H9 (cell line): ENCODE measurements around the gene SPPL3. TPM values are rescaled to one million over a fixed set of nuclear protein-coding genes. Genes with fewer than 3 reads are reported as not detected.

Source experiments
- DNase-seq: peaks from one replicate; pipeline ENCODE4 v3.0.0-alpha.2; 2017
- H2AFZ ChIP-seq: one replicate; pipeline ENCODE4 v1.6.1; 2013; ENCODE audit warnings: mild to moderate bottlenecking, low read length, control low read depth, moderate library complexity
- H2AK5ac ChIP-seq: 2 replicates; pipeline ENCODE4 v1.6.1; 2013; ENCODE audit warnings: low read length, control low read depth, mixed read lengths; ENCODE audit not compliant: insufficient read length
- H2BK120ac ChIP-seq: one replicate; pipeline ENCODE4 v1.6.1; 2013; ENCODE audit warnings: low read depth, mild to moderate bottlenecking, low read length, control low read depth, inconsistent platforms; ENCODE audit not compliant: poor library complexity, severe bottlenecking
- H2BK12ac ChIP-seq: 2 replicates; pipeline ENCODE4 v1.6.1; 2013; ENCODE audit warnings: low read length, control low read depth, mixed read lengths, low read depth; ENCODE audit not compliant: insufficient read length
- H2BK15ac ChIP-seq: 2 replicates; pipeline ENCODE4 v1.6.1; 2013; ENCODE audit warnings: low read depth, low read length, control low read depth
- H2BK20ac ChIP-seq: one replicate; pipeline ENCODE4 v1.6.1; 2013; ENCODE audit warnings: low read depth, mild to moderate bottlenecking, low read length, control low read depth, inconsistent platforms; ENCODE audit not compliant: poor library complexity, severe bottlenecking
- H2BK5ac ChIP-seq: 2 replicates; pipeline ENCODE4 v1.6.1; 2013; ENCODE audit warnings: low read length, control low read depth, mixed read lengths; ENCODE audit not compliant: insufficient read length
- H3K14ac ChIP-seq: 2 replicates; pipeline ENCODE4 v1.6.1; 2013; ENCODE audit warnings: low read length, control low read depth; ENCODE audit not compliant: insufficient read depth
- H3K18ac ChIP-seq: 2 replicates; pipeline ENCODE4 v1.6.1; 2013; ENCODE audit warnings: low read depth, mild to moderate bottlenecking, mixed read lengths, low read length, control low read depth; ENCODE audit not compliant: insufficient read length
- H3K23ac ChIP-seq: 2 replicates; pipeline ENCODE4 v1.6.1; 2013; ENCODE audit warnings: low read length, control low read depth, mixed read lengths, low read depth; ENCODE audit not compliant: insufficient read length
- H3K23me2 ChIP-seq: 2 replicates; pipeline ENCODE4 v1.6.1; 2013; ENCODE audit warnings: low read depth, mild to moderate bottlenecking, mixed read lengths, low read length, control low read depth; ENCODE audit not compliant: insufficient read length, poor library complexity, severe bottlenecking
- H3K27ac ChIP-seq: 2 replicates; pipeline ENCODE4 v1.5.1; 2013; ENCODE audit warnings: low read length, control low read depth, mixed read lengths, low read depth; ENCODE audit not compliant: insufficient read length
- H3K27me3 ChIP-seq: 2 replicates; pipeline ENCODE4 v1.6.1; 2013; ENCODE audit warnings: low read length, control low read depth, inconsistent platforms; ENCODE audit not compliant: insufficient read depth
- H3K4ac ChIP-seq: 2 replicates; pipeline ENCODE4 v1.6.1; 2013; ENCODE audit warnings: low read depth, mild to moderate bottlenecking, control low read depth, inconsistent platforms, low read length, moderate library complexity
- H3K4me1 ChIP-seq: 2 replicates; pipeline ENCODE4 v1.6.1; 2013; ENCODE audit warnings: low read length, control low read depth, inconsistent platforms; ENCODE audit not compliant: insufficient read depth
- H3K4me2 ChIP-seq: 2 replicates; pipeline ENCODE4 v1.6.1; 2013; ENCODE audit warnings: low read length, control low read depth, mixed read lengths; ENCODE audit not compliant: insufficient read length, insufficient read depth
- H3K56ac ChIP-seq: 2 replicates; pipeline ENCODE4 v1.6.1; 2013; ENCODE audit warnings: low read depth, mild to moderate bottlenecking, mixed read lengths, low read length, control low read depth; ENCODE audit not compliant: insufficient read length
- H3K79me1 ChIP-seq: 2 replicates; pipeline ENCODE4 v1.6.1; 2013; ENCODE audit warnings: low read depth, mild to moderate bottlenecking, moderate library complexity, low read length, control low read depth, inconsistent platforms; ENCODE audit not compliant: insufficient read depth, poor library complexity, severe bottlenecking
- H3K79me2 ChIP-seq: 2 replicates; pipeline ENCODE4 v1.6.1; 2013; ENCODE audit warnings: low read length, control low read depth, inconsistent platforms; ENCODE audit not compliant: insufficient read depth
- H3K9ac ChIP-seq: 2 replicates; pipeline ENCODE4 v1.6.1; 2013; ENCODE audit warnings: low read length, control low read depth, mixed read lengths; ENCODE audit not compliant: insufficient read length; ENCODE audit errors: extremely low read depth
- H3K9me3 ChIP-seq: one replicate; pipeline ENCODE4 v1.6.1; 2013; ENCODE audit warnings: low read depth, low read length, inconsistent platforms; ENCODE audit not compliant: control insufficient read depth
- H3T11ph ChIP-seq: one replicate; pipeline ENCODE4 v1.6.1; 2013; ENCODE audit warnings: mild to moderate bottlenecking, low read length, control low read depth, inconsistent platforms
- H4K20me1 ChIP-seq: one replicate; pipeline ENCODE4 v1.6.1; 2013; ENCODE audit not compliant: control insufficient read depth, insufficient read length, insufficient read depth
- H4K5ac ChIP-seq: 2 replicates; pipeline ENCODE4 v1.6.1; 2013; ENCODE audit warnings: low read depth, mild to moderate bottlenecking, mixed read lengths, low read length, control low read depth; ENCODE audit not compliant: insufficient read length
- H4K8ac ChIP-seq: replicated peaks from 2 replicates; pipeline ENCODE4 v1.6.1; 2013; ENCODE audit warnings: low read length, control low read depth, mixed read lengths, low read depth; ENCODE audit not compliant: insufficient read length
- H4K91ac ChIP-seq: 2 replicates; pipeline ENCODE4 v1.6.1; 2013; ENCODE audit warnings: low read depth, mild to moderate bottlenecking, moderate library complexity, mixed read lengths, low read length, control low read depth; ENCODE audit not compliant: insufficient read length
- H3K27ac Mint-ChIP-seq, 3 experiments: 2 replicates in 2 of 3; 3 replicates in 1 of 3; pipeline ENCODE4 v1.8.0; 2020 to 2021; ENCODE audit warnings: mixed read lengths in 3 of 3, mild to moderate bottlenecking in 1 of 3, moderate library complexity in 1 of 3
- H3K27me3 Mint-ChIP-seq: 2 replicates; pipeline ENCODE4 v1.8.0; 2021; ENCODE audit warnings: low read depth, mild to moderate bottlenecking, moderate library complexity, mixed read lengths
- H3K36me3 Mint-ChIP-seq, 3 experiments: 2 replicates in 2 of 3; 3 replicates in 1 of 3; pipeline ENCODE4 v1.8.0; 2020 to 2021; ENCODE audit warnings: low read depth in 3 of 3, mixed read lengths in 3 of 3; ENCODE audit not compliant: insufficient read depth in 1 of 3
- H3K4me1 Mint-ChIP-seq, 2 experiments: 2 replicates each; pipeline ENCODE4 v1.8.0; 2020; ENCODE audit warnings: mixed read lengths in 2 of 2
- H3K4me3 Mint-ChIP-seq, 2 experiments: 2 replicates in 1 of 2; 3 replicates in 1 of 2; pipeline ENCODE4 v1.8.0; 2020 to 2021; ENCODE audit warnings: mild to moderate bottlenecking in 2 of 2, mixed read lengths in 2 of 2, moderate library complexity in 1 of 2
- H3K9me3 Mint-ChIP-seq, 2 experiments: 2 replicates in 1 of 2; 3 replicates in 1 of 2; pipeline ENCODE4 v1.8.0; 2020; ENCODE audit warnings: mild to moderate bottlenecking in 2 of 2, mixed read lengths in 2 of 2, moderate library complexity in 1 of 2
- CTCF ChIP-seq: fragments of 200-600 bp; sonication (generic); conservative IDR thresholded peaks from 3 replicates; pipeline ENCODE4 v1.8.0; 2021; ENCODE audit warnings: antibody characterized with exemption, mild to moderate bottlenecking
- WGBS: extraction: QIAGEN DNeasy Blood & Tissue Kit; methylation state at CpG from one replicate; pipeline ENCODE4 v1.1.7; 2013; ENCODE audit warnings: missing lambda C conversion rate, low lambda C conversion rate, mixed read lengths; ENCODE audit not compliant: insufficient read length; ENCODE audit errors: extremely low coverage; 5-methylcytosine and 5-hydroxymethylcytosine counted together
- total RNA-seq: library from RNA; stranded (reverse); gene quantifications from 2 replicates; pipeline ENCODE4 v1.2.1, GENCODE V29; 2021

SPPL3 gene
- total RNA-seq, 1 experiment from 2014 or later = 46.3 TPM

DNA sequence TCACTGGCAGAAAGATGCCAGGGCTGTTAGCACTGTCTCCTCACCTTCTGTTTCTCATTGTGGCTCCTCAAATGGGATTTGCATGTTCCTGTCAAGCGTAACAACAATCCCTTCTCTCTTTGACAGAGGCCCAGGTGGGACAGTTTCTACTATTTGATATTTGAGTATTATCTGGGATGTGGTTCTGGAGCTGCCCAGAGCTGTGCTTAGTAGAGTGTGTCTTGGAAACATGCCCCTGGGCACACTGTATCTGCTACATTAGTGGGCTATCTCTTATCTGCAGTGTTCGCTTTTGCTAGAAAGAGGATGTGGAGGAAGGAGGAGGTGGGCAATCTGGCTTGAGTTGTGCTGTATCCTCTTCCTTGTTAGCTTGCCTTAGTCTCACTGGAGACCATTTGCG is 182.3 kb downstream of the SPPL3 start:
- Histone ChIP-seq H3K79me2 (0 out of 2 replicates have a peak, but pooled peaks cover 2% of the 10 kb centered on the region), H3K79me1 (no peaks in the 10 kb centered on the region), H3K9ac (no peak overlapping the region), H2BK5ac (no peak overlapping the region), H2BK20ac (no peak overlapping the region), H2BK120ac (no peak overlapping the region), H4K20me1 (no peaks in the 10 kb centered on the region), H4K8ac (no peak overlapping the region), H3K14ac (no peak overlapping the region), H2AFZ (no peak overlapping the region), H3K23me2 (peaks cover 5% of the 10 kb centered on the region), H3K56ac (no peak overlapping the region), H2BK12ac (no peak overlapping the region), H3K4me2 (no peak overlapping the region), H3K4ac (no peak overlapping the region), H2BK15ac (no peak overlapping the region), H3K4me1 (no peaks in the 10 kb centered on the region), H3T11ph (no peak overlapping the region), H3K23ac (no peak overlapping the region), H4K5ac (no peak overlapping the region), H3K27ac (no peak overlapping the region), H3K27me3 (no peaks in the 10 kb centered on the region), H2AK5ac (no peak overlapping the region), H4K91ac (no peak overlapping the region), H3K18ac (no peak overlapping the region), H3K9me3 (no peaks in the 10 kb centered on the region)
- Mint-ChIP-seq H3K4me1 (peaks cover 14 to 17% of the 10 kb centered on the region in 2 experiments), H3K36me3 (peaks cover 33 to 72% (median 67%) of the 10 kb centered on the region in 3 experiments), H3K27me3 (peaks cover 7% of the 10 kb centered on the region; the same call in 1 of the 2 replicates), H3K27ac (no peak overlapping the region), H3K4me3 (no peak overlapping the region), H3K9me3 (no peaks in the 10 kb centered on the region; a peak in 1 of 5 replicates)
- WGBS = no CpG with 5 or more reads among the region's 3 CpGs
- no peak for DNase-seq
- TF ChIP-seq CTCF = no peak
